ENCODE results near the gene COMT.

Gene COMT

GRCh38 chr22:19960491-19961200, 19.1 kb downstream of the COMT start:
- no peaks in the 10 kb centered on the region for H3K9me2 ChIP-seq (replicated peaks; ENCODE audit: low read depth, low read length)
- no peaks in the 10 kb centered on the region for H3K79me2 ChIP-seq (ENCODE audit: insufficient read depth, low read length)
- no peak overlapping the region for H3K9ac ChIP-seq (ENCODE audit: low read depth, low read length, poor library complexity, severe bottlenecking)
- H3K4me3 ChIP-seq (ENCODE audit: low read length, poor library complexity, severe bottlenecking) = no peak overlapping the region
- H2AFZ ChIP-seq (ENCODE audit: low read length) = no peak overlapping the region
- peaks cover 2% of the 10 kb centered on the region for H3K4me1 ChIP-seq (ENCODE audit: insufficient read depth, low read length, poor library complexity, severe bottlenecking)
- TF ChIP-seq EZH2phosphoT487 (IDR thresholded peaks at IDR 0.05; ENCODE audit: borderline replicate concordance) (no peak), CTCF (conservative IDR thresholded peaks at IDR 0.05; ENCODE audit: low read length) (no peak)
- no peak overlapping the region for H3K4me2 ChIP-seq (ENCODE audit: low read depth, low read length, poor library complexity, severe bottlenecking)
- no peaks in the 10 kb centered on the region for H3K9me3 ChIP-seq (ENCODE audit: insufficient read depth, low read depth, low read length)
- H3F3A ChIP-seq (ENCODE audit: low read depth) = no peaks in the 10 kb centered on the region
- H3K36me3 ChIP-seq (ENCODE audit: insufficient read depth, low read length) = peaks cover 12% of the 10 kb centered on the region; the same call in 1 of the 2 replicates
- H4K20me1 ChIP-seq (ENCODE audit: insufficient read depth, low read length, poor library complexity, severe bottlenecking) = peaks cover 5% of the 10 kb centered on the region
- no peaks in the 10 kb centered on the region for H3K27me3 ChIP-seq (ENCODE audit: insufficient read depth, low read length, poor library complexity, severe bottlenecking)

- Histone ChIP-seq H3K4me2 (ENCODE audit: low read depth, low read length, poor library complexity, severe bottlenecking) (no peak overlapping the region), H4K20me1 (ENCODE audit: insufficient read depth, low read length, poor library complexity, severe bottlenecking) (peaks cover 5% of the 10 kb centered on the region), H3K27me3 (ENCODE audit: insufficient read depth, low read length, poor library complexity, severe bottlenecking) (no peaks in the 10 kb centered on the region), H3K9me3 (ENCODE audit: insufficient read depth, low read depth, low read length) (no peaks in the 10 kb centered on the region), H3F3A (ENCODE audit: low read depth) (no peaks in the 10 kb centered on the region), H3K9me2 (replicated peaks; ENCODE audit: low read depth, low read length) (no peaks in the 10 kb centered on the region), H3K4me3 (ENCODE audit: low read length, poor library complexity, severe bottlenecking) (no peak overlapping the region), H3K79me2 (ENCODE audit: insufficient read depth, low read length) (no peaks in the 10 kb centered on the region), H3K9ac (ENCODE audit: low read depth, low read length, poor library complexity, severe bottlenecking) (no peak overlapping the region), H3K36me3 (ENCODE audit: insufficient read depth, low read length) (peaks cover 12% of the 10 kb centered on the region; the same call in 1 of the 2 replicates), H3K4me1 (ENCODE audit: insufficient read depth, low read length, poor library complexity, severe bottlenecking) (no peaks in the 10 kb centered on the region), H2AFZ (ENCODE audit: low read length) (no peak overlapping the region)
- TF ChIP-seq CTCF (conservative IDR thresholded peaks at IDR 0.05; ENCODE audit: low read length) = no peak
- TF ChIP-seq EZH2phosphoT487 (IDR thresholded peaks at IDR 0.05; ENCODE audit: borderline replicate concordance) = no peak
Observed at GRCh38 chr22:19961201-19961580, 19.6 kb downstream of the COMT start.

DNA sequence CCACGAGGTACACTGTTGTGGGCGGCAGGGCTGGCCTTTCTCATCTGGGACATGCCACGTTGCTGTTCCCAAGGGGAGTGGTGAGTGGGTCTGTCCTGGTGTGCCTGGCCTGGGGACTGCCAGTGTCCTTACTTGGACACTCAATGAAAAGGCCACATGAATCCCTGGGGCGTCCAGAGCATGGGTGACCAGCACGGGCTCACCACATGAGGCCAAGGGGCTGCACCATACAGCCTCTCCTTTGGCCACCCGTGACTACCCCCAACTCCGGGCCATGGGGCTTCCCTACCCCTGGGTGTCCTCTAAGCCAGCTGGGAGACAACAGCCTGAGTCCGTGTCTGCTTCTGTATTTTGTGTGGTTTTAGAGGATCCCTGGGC, 20.3 kb downstream of the COMT start:
- H4K20me1 ChIP-seq (ENCODE audit: insufficient read depth, low read length, poor library complexity, severe bottlenecking) = peaks cover 5% of the 10 kb centered on the region
- H3K9ac ChIP-seq (ENCODE audit: low read depth, low read length, poor library complexity, severe bottlenecking) = no peak overlapping the region
- no peak overlapping the region for H2AFZ ChIP-seq (ENCODE audit: low read length)
- H3K9me2 ChIP-seq (replicated peaks; ENCODE audit: low read depth, low read length) = no peaks in the 10 kb centered on the region
- no peaks in the 10 kb centered on the region for H3K27me3 ChIP-seq (ENCODE audit: insufficient read depth, low read length, poor library complexity, severe bottlenecking)
- TF ChIP-seq CTCF (conservative IDR thresholded peaks at IDR 0.05; ENCODE audit: low read length) (no peak), EZH2phosphoT487 (IDR thresholded peaks at IDR 0.05; ENCODE audit: borderline replicate concordance) (no peak)
- H3F3A ChIP-seq (ENCODE audit: low read depth) = no peaks in the 10 kb centered on the region
- peaks cover 12% of the 10 kb centered on the region; the same call in 1 of the 2 replicates for H3K36me3 ChIP-seq (ENCODE audit: insufficient read depth, low read length)
- no peaks in the 10 kb centered on the region for H3K9me3 ChIP-seq (ENCODE audit: insufficient read depth, low read depth, low read length)
- no peaks in the 10 kb centered on the region for H3K79me2 ChIP-seq (ENCODE audit: insufficient read depth, low read length)
- H3K4me2 ChIP-seq (ENCODE audit: low read depth, low read length, poor library complexity, severe bottlenecking) = no peak overlapping the region
- H3K4me3 ChIP-seq (ENCODE audit: low read length, poor library complexity, severe bottlenecking) = no peak overlapping the region
- H3K4me1 ChIP-seq (ENCODE audit: insufficient read depth, low read length, poor library complexity, severe bottlenecking) = no peaks in the 10 kb centered on the region

All from Loucy (cell line).